Choroid plexus epithelial cell (primary cell): Measurements from ENCODE around the gene OR6S1.

Source experiments
- DNase-seq: peaks from one replicate; pipeline ENCODE4 v3.0.0-alpha.2; 2010; ENCODE audit warnings: low read depth
- H3K4me3 ChIP-seq: 2 replicates; pipeline ENCODE4 v1.5.1; 2011; ENCODE audit warnings: low read depth, mild to moderate bottlenecking, control low read depth, low read length, moderate library complexity
- TF ChIP-seq, protein P1 (sequence below): conservative IDR thresholded peaks from 2 replicates; pipeline ENCODE4 v1.5.1; 2011; ENCODE audit warnings: low read depth, mild to moderate bottlenecking, control low read depth, inconsistent platforms, low read length, moderate library complexity

OR6S1 gene

GRCh38 chr14:20591235-20591634, 50.3 kb downstream of the OR6S1 start, which contains the start of gene RNASE12:
Gene RNASE12, minus strand, starts transcription at chr14:20591376. Its CDS starts 653 bp downstream, at chr14:20590723.
- DNase-seq = no peak
- H3K4me3 ChIP-seq = no peak within 1 kb of the TSS
- TF ChIP-seq, protein P1, sequence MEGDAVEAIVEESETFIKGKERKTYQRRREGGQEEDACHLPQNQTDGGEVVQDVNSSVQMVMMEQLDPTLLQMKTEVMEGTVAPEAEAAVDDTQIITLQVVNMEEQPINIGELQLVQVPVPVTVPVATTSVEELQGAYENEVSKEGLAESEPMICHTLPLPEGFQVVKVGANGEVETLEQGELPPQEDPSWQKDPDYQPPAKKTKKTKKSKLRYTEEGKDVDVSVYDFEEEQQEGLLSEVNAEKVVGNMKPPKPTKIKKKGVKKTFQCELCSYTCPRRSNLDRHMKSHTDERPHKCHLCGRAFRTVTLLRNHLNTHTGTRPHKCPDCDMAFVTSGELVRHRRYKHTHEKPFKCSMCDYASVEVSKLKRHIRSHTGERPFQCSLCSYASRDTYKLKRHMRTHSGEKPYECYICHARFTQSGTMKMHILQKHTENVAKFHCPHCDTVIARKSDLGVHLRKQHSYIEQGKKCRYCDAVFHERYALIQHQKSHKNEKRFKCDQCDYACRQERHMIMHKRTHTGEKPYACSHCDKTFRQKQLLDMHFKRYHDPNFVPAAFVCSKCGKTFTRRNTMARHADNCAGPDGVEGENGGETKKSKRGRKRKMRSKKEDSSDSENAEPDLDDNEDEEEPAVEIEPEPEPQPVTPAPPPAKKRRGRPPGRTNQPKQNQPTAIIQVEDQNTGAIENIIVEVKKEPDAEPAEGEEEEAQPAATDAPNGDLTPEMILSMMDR = no peak
